GM23338 (cell line): ENCODE results near the gene IKBKG.
"Not testable (repeated sequence)": the region's sequence is repeated elsewhere in the genome, so short reads cannot be mapped to it uniquely, and the experiment has no call there.

Experiments used
- CREB1 ChIP-seq: fragments of 250-450 bp; sonication (Bioruptor Pico); IDR thresholded peaks from 2 replicates; pipeline ENCODE4 v1.5.0; 2020; ENCODE audit warnings: low read depth, mild to moderate bottlenecking, moderate library complexity
- CTCF ChIP-seq, 2 experiments: fragments of 200-600 bp in 1 of 2; sonication (generic) in 1 of 2; conservative IDR thresholded peaks; 2 replicates each; pipeline versions ENCODE4 v1.5.1 to v1.6.1; 2016 to 2017; ENCODE audit warnings: antibody characterized with exemption in 2 of 2, low read depth in 2 of 2, mild to moderate bottlenecking in 2 of 2, moderate library complexity in 1 of 2
- EZH2 ChIP-seq: fragments of 200-600 bp; sonication (generic); IDR thresholded peaks from one replicate; pipeline ENCODE4 v1.8.0; 2017; ENCODE audit warnings: antibody characterized with exemption, mild to moderate bottlenecking, low read depth; ENCODE audit not compliant: unreplicated experiment
- EZH2phosphoT487 ChIP-seq: fragments of 200-600 bp; sonication (generic); IDR thresholded peaks from one replicate; pipeline ENCODE4 v1.8.1; 2018; ENCODE audit warnings: antibody characterized with exemption; ENCODE audit not compliant: unreplicated experiment
- POLR2AphosphoS5 ChIP-seq: IDR thresholded peaks from 2 replicates; pipeline ENCODE4 v1.6.1; 2016; ENCODE audit warnings: antibody characterized with exemption, low read depth
- REST ChIP-seq: IDR thresholded peaks from one replicate; pipeline ENCODE4 v1.6.1; 2018; ENCODE audit warnings: antibody characterized with exemption; ENCODE audit not compliant: unreplicated experiment
- STAT1 ChIP-seq: IDR thresholded peaks from one replicate; pipeline ENCODE4 v1.6.1; 2016; ENCODE audit warnings: antibody characterized with exemption; ENCODE audit not compliant: unreplicated experiment
- ZNF114 ChIP-seq: fragments of 250-450 bp; sonication (Bioruptor Pico); IDR thresholded peaks from 2 replicates; pipeline ENCODE4 v1.5.0; 2020; ENCODE audit warnings: mild to moderate bottlenecking, moderate library complexity
- ZNF331 ChIP-seq: fragments of 250-450 bp; sonication (Bioruptor Pico); IDR thresholded peaks from 2 replicates; pipeline ENCODE4 v1.5.0; 2020; ENCODE audit warnings: low read depth, mild to moderate bottlenecking, moderate library complexity
- TF ChIP-seq, protein P1 (sequence below): IDR thresholded peaks from 2 replicates; pipeline ENCODE4 v1.6.1; 2016; ENCODE audit warnings: antibody characterized with exemption

DNA sequence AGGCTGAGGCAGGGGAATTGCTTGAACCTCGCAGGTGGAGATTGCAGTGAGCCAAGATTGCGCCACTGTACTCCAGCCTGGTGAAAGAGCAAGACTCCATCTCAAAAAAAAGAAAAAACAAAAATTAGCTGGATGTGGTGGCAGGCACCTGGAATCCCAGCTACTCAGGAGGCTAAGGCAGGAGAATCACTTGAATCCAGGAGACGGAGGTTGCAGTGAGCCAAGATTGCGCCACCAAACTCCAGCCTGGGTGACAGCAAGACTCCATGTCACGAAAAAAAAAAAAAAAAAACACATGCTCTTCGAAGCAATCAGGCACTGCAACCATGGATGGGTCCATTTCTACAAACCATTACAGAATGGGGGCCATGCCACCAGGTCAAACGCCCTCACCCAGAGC, 7.1 kb upstream of the IKBKG start:
- not testable (repeated sequence) for TF ChIP-seq CTCF (conservative IDR thresholded peaks at IDR 0.05; ENCODE audit: low read depth in 2 of 2); CREB1 (CRISPR knock-in tag); EZH2phosphoT487; POLR2AphosphoS5; REST; EZH2; ZNF114 (CRISPR knock-in tag); ZNF331; STAT1
- TF ChIP-seq, protein P1, sequence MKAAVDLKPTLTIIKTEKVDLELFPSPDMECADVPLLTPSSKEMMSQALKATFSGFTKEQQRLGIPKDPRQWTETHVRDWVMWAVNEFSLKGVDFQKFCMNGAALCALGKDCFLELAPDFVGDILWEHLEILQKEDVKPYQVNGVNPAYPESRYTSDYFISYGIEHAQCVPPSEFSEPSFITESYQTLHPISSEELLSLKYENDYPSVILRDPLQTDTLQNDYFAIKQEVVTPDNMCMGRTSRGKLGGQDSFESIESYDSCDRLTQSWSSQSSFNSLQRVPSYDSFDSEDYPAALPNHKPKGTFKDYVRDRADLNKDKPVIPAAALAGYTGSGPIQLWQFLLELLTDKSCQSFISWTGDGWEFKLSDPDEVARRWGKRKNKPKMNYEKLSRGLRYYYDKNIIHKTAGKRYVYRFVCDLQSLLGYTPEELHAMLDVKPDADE: not testable (repeated sequence)
